Endothelial cell of umbilical vein (primary cell): ENCODE measurements around the gene CHST12. TPM values are rescaled to one million over a fixed set of nuclear protein-coding genes. Genes with fewer than 3 reads are reported as not detected.
"Not testable (repeated sequence)": the region's sequence is repeated elsewhere in the genome, so short reads cannot be mapped to it uniquely, and the experiment has no call there.

Experiments
- BruUV-seq: library from RNA; stranded (reverse); fragments of 400-500 nt; replicated peaks from 2 replicates; lab custom pipeline; 2021; lab: Mats Ljungman, UMichigan
- CTCF ChIA-PET: fragments of 300-600, 350-600 bp; sonication (Branson Sonifier 250); formaldehyde crosslinking; loops from one replicate; lab custom pipeline; 2021; ENCODE audit warnings: antibody characterized with exemption, inconsistent platforms; lab: Charles Lee
- POLR2A ChIA-PET: fragments of 300-600, 350-600 bp; sonication (Branson Sonifier 250); formaldehyde crosslinking; loops from one replicate; lab custom pipeline; 2021; ENCODE audit warnings: antibody characterized with exemption, inconsistent platforms; lab: Charles Lee
- DNase-seq: peaks from one replicate; pipeline ENCODE4 v3.0.0-alpha.2; 2011; ENCODE audit warnings: low read depth, low spot score
- FAIRE-seq: peaks from 2 replicates; lab custom pipeline; 2011; peaks lifted over from hg19 to GRCh38; lab: Jason Lieb, UNC
- H2AFZ ChIP-seq: 2 replicates; pipeline ENCODE4 v1.6.0; 2012; ENCODE audit warnings: low read depth, low read length, control low read depth, inconsistent platforms
- H3K27ac ChIP-seq: 2 replicates; pipeline ENCODE4 v1.5.1; 2011; ENCODE audit warnings: low read depth, mild to moderate bottlenecking, control low read depth, low read length, moderate library complexity; ENCODE audit not compliant: insufficient read depth
- H3K27me3 ChIP-seq, 2 experiments: 2 replicates each; pipeline versions ENCODE4 v1.6.0 to v1.6.1; 2011; ENCODE audit warnings: low read length in 2 of 2, mixed read lengths in 1 of 2; ENCODE audit not compliant: control insufficient read depth in 2 of 2, insufficient read depth in 2 of 2
- H3K36me3 ChIP-seq, 2 experiments: 2 replicates in 1 of 2; 3 replicates in 1 of 2; pipeline ENCODE4 v1.5.1; 2011; ENCODE audit warnings: low read length in 2 of 2, mild to moderate bottlenecking in 1 of 2, moderate library complexity in 1 of 2; ENCODE audit not compliant: control insufficient read depth in 2 of 2, insufficient read depth in 2 of 2; ENCODE audit errors: extremely low read depth in 1 of 2
- H3K4me1 ChIP-seq: 3 replicates; pipeline ENCODE4 v1.5.1; 2011; ENCODE audit warnings: mild to moderate bottlenecking, low read length; ENCODE audit not compliant: control insufficient read depth, insufficient read depth; ENCODE audit errors: extremely low read depth
- H3K4me2 ChIP-seq: 2 replicates; pipeline ENCODE4 v1.6.1; 2011; ENCODE audit warnings: low read length, control low read depth, mixed read lengths; ENCODE audit not compliant: insufficient read depth
- H3K4me3 ChIP-seq, 3 experiments: fragments of 200-600 bp in 1 of 3; sonication (generic), shearing (Covaris generic) in 1 of 3; replicated peaks in 1 of 3; 2 replicates each; pipeline ENCODE4 v1.5.1; 2011 to 2016; ENCODE audit warnings: control low read depth in 3 of 3, low read length in 3 of 3, mild to moderate bottlenecking in 2 of 3, inconsistent platforms in 1 of 3, low read depth in 1 of 3, moderate library complexity in 1 of 3; ENCODE audit not compliant: insufficient read depth in 1 of 3
- H3K79me2 ChIP-seq: 2 replicates; pipeline ENCODE4 v1.6.0; 2012; ENCODE audit warnings: low read length, inconsistent platforms; ENCODE audit not compliant: control insufficient read depth, insufficient read depth
- H3K9ac ChIP-seq: replicated peaks from 2 replicates; pipeline ENCODE3; 2011; ENCODE audit warnings: low read length, control low read depth; ENCODE audit not compliant: insufficient read depth; ENCODE audit errors: extremely low read depth
- H3K9me1 ChIP-seq: replicated peaks from 3 replicates; pipeline ENCODE4 v1.6.0; 2011; ENCODE audit warnings: mild to moderate bottlenecking, low read length; ENCODE audit not compliant: control insufficient read depth, insufficient read depth; ENCODE audit errors: extremely low read depth
- H3K9me3 ChIP-seq: replicated peaks from 2 replicates; pipeline ENCODE4 v1.5.1; 2012; ENCODE audit warnings: low read length, inconsistent platforms; ENCODE audit not compliant: control insufficient read depth, insufficient read depth
- H4K20me1 ChIP-seq: replicated peaks from 2 replicates; pipeline ENCODE3; 2011; ENCODE audit warnings: mild to moderate bottlenecking, low read length; ENCODE audit not compliant: control insufficient read depth, insufficient read depth; ENCODE audit errors: extremely low read depth
- CTCF ChIP-seq, 2 donors: IDR thresholded peaks; 1 replicate in 1 of 2; 2 replicates in 1 of 2; pipeline ENCODE4 v1.5.1; 2011; ENCODE audit warnings: low read length in 2 of 2, mild to moderate bottlenecking in 2 of 2, moderate library complexity in 2 of 2, control low read depth in 1 of 2, inconsistent platforms in 1 of 2, low read depth in 1 of 2; ENCODE audit not compliant: insufficient read depth in 1 of 2; ENCODE audit errors: extremely low read depth in 1 of 2
- EZH2 ChIP-seq: IDR thresholded peaks from 2 replicates; pipeline ENCODE4 v1.6.1; 2012; ENCODE audit warnings: borderline replicate concordance, low read depth, mild to moderate bottlenecking, moderate library complexity, low read length, inconsistent platforms; ENCODE audit not compliant: severe bottlenecking
- FOS ChIP-seq: IDR thresholded peaks from 2 replicates; pipeline ENCODE4 v1.6.1; 2011; ENCODE audit warnings: mild to moderate bottlenecking, low read length, moderate library complexity, borderline replicate concordance; ENCODE audit not compliant: insufficient read depth
- GATA2 ChIP-seq: IDR thresholded peaks from 2 replicates; pipeline ENCODE4 v1.7.0; 2011; ENCODE audit warnings: low read depth, mild to moderate bottlenecking, moderate library complexity, mixed read lengths, low read length; ENCODE audit not compliant: insufficient read length, insufficient read depth
- JUN ChIP-seq: IDR thresholded peaks from 2 replicates; pipeline ENCODE4 v1.6.1; 2011; ENCODE audit warnings: borderline replicate concordance, low read depth; ENCODE audit not compliant: insufficient read length, insufficient read depth
- MAX ChIP-seq: IDR thresholded peaks from 2 replicates; pipeline ENCODE4 v1.6.1; 2011; ENCODE audit not compliant: insufficient read depth, insufficient read length
- MYC ChIP-seq: IDR thresholded peaks from one replicate; pipeline ENCODE4 v1.6.1; 2011; ENCODE audit warnings: mild to moderate bottlenecking, low read depth, low read length
- POLR2A ChIP-seq: IDR thresholded peaks from 2 replicates; pipeline ENCODE4 v1.6.1; 2012; ENCODE audit warnings: low read depth, mild to moderate bottlenecking, control low read depth, low read length
- POLR2AphosphoS5 ChIP-seq: IDR thresholded peaks from 2 replicates; pipeline ENCODE4 v1.6.1; 2012; ENCODE audit warnings: low read depth, mild to moderate bottlenecking, control low read depth, low read length, moderate library complexity; ENCODE audit not compliant: insufficient read depth
- dilution Hi-C: fragments of 300-500 bp; cut with MboI; formaldehyde crosslinking; loops from one replicate; pipeline ENCODE4 v1.15.0; 2019; ENCODE audit warnings: low sequenced_read_pairs; ENCODE audit not compliant: extremely low pct_ligation_motif_present
- intact Hi-C: fragments of 100-400 bp; cut with micrococcal nuclease; formaldehyde crosslinking; loops from one replicate; pipeline ENCODE4 v1.10.0; 2022
- polyA plus RNA-seq, 4 experiments: library from polyadenylated mRNA; depleted of rRNA in 3 of 4; stranded (reverse) in 3 of 4; unstranded in 1 of 4; fragments of >200 nt; gene quantifications; 2 replicates each; pipeline versions ENCODE4 v1.2.1 to v1.2.3, GENCODE V29; 2011 to 2012; ENCODE audit warnings: missing spikeins in 1 of 4
- total RNA-seq: library from RNA; stranded (reverse); gene quantifications from 2 replicates; pipeline ENCODE4 v1.2.3, GENCODE V29; 2021

The CHST12 gene
- total and polyA plus RNA-seq, 2 donors (not counting 3 experiments of a cell fraction or from before 2014, with no cell fraction given) = 30.2 to 52.6 TPM

GRCh38 chr7:2452643-2453270 lies 49.3 kb downstream of the CHST12 start:
- Histone ChIP-seq H3K9me3 (no peaks in the 10 kb centered on the region), H3K4me1 (peaks cover 5% of the 10 kb centered on the region), H3K4me2 (no peak overlapping the region), H3K27ac (no peak overlapping the region), H3K4me3 (no peak overlapping the region), H3K9me1 (no peaks in the 10 kb centered on the region), H3K36me3 (no peaks in the 10 kb centered on the region), H4K20me1 (no peaks in the 10 kb centered on the region), H3K79me2 (no peaks in the 10 kb centered on the region), H3K9ac (no peak overlapping the region), H3K27me3 (no peaks in the 10 kb centered on the region), H2AFZ (no peak overlapping the region)
- BruUV-seq = no TSS peak
- ChIA-PET POLR2A (no interaction called here), CTCF (interaction anchor here (0.9 to 7.9 kb wide), 11 partner anchors 9 to 305 kb away, joined by 3 to 226 read pairs (median 4); no protein-coding TSS in a partner anchor)
- dilution Hi-C loops = no loop called here
- DNase-seq (no peak), FAIRE-seq (no peak)
- no peak for TF ChIP-seq POLR2AphosphoS5
- no peak for TF ChIP-seq FOS
- no peak for TF ChIP-seq CTCF (IDR thresholded peaks at IDR 0.05; ENCODE audit: extremely low read depth in 1 of 2, insufficient read depth in 1 of 2, low read depth in 1 of 2, low read length in 2 of 2)
- TF ChIP-seq POLR2A = no peak
- TF ChIP-seq JUN = no peak
- TF ChIP-seq GATA2 = no peak
- TF ChIP-seq MYC = no peak
- TF ChIP-seq EZH2 = no peak
- no peak for TF ChIP-seq MAX
- intact Hi-C loops = loop anchor here (5.0 to 10.0 kb wide), 2 partner anchors 105 to 412 kb away; partner anchors contain the start of genes BRAT1 and IQCE

- BruUV-seq, H3K9ac ChIP-seq, dilution Hi-C loops, POLR2A ChIA-PET, H3K36me3 ChIP-seq, H3K27ac ChIP-seq, H3K4me3 ChIP-seq, DNase-seq, H3K9me3 ChIP-seq, H3K4me2 ChIP-seq, H3K9me1 ChIP-seq, H4K20me1 ChIP-seq, FAIRE-seq, H3K4me1 ChIP-seq, H2AFZ ChIP-seq, H3K79me2 ChIP-seq, H3K27me3 ChIP-seq: not testable (repeated sequence)
- intact Hi-C loops = loop anchor here (5.0 to 10.0 kb wide), 2 partner anchors 103 to 411 kb away; partner anchors contain the start of genes BRAT1 and IQCE
- CTCF ChIA-PET = interaction anchor here (5.2 to 7.9 kb wide), 2 partner anchors 15 to 227 kb away, joined by 83 to 226 read pairs; no protein-coding TSS in a partner anchor
These were observed 50.4 kb downstream of the CHST12 start for GRCh38 chr7:2453849-2454248.
